Body of pancreas (tissue), 4 donors: Measurements from ENCODE around the gene MAZ. TPM values are rescaled to one million over a fixed set of nuclear protein-coding genes. Genes with fewer than 3 reads are reported as not detected.
A peak's percentile ranks its signal among the peaks of the same experiment; 100 is the strongest.

ENCODE experiments used
- ATAC-seq: fragments of 150-250 bp; one replicate; pipeline ENCODE4 v1.9.1; 2016
- DNase-seq, 4 donors: peaks; one replicate each; pipeline ENCODE4 v3.0.0-alpha.2; 2019
- H3K27ac ChIP-seq, 4 donors: fragments of 200-600 bp; sonication (generic); 1 replicate in 3 of 4; 2 replicates in 1 of 4; pipeline versions ENCODE4 v1.5.1 to v1.6.1; 2016 to 2019; ENCODE audit warnings: mild to moderate bottlenecking in 1 of 4, mixed read lengths in 1 of 4, moderate library complexity in 1 of 4
- H3K27me3 ChIP-seq, 2 donors: fragments of 200-600 bp; sonication (generic); one replicate each; pipeline ENCODE4 v1.6.0; 2016; ENCODE audit warnings: mild to moderate bottlenecking in 1 of 2
- H3K36me3 ChIP-seq, 2 donors: fragments of 200-600 bp; sonication (generic); replicated peaks in 1 of 2; 2 replicates each; pipeline ENCODE4 v1.5.1; 2016; ENCODE audit warnings: low read depth in 2 of 2; ENCODE audit not compliant: insufficient read depth in 1 of 2
- H3K4me1 ChIP-seq: fragments of 200-600 bp; sonication (generic); one replicate; pipeline ENCODE4 v1.6.0; 2016
- H3K4me3 ChIP-seq, 2 donors: fragments of 200-600 bp; sonication (generic); 1 replicate in 1 of 2; 2 replicates in 1 of 2; pipeline ENCODE4 v1.5.1; 2016 to 2019
- H3K9me3 ChIP-seq, 3 donors: fragments of 200-600 bp; sonication (generic); 1 replicate in 2 of 3; 2 replicates in 1 of 3; pipeline ENCODE4 v1.5.1; 2016
- CTCF ChIP-seq, 7 experiments: fragments of 450-650 bp in 4 of 7; fragments of 200-600 bp in 3 of 7; sonication (generic) in 3 of 7; IDR thresholded peaks; one replicate each; pipeline ENCODE4 v1.5.1; 2016 to 2019; ENCODE audit warnings: antibody characterized with exemption in 7 of 7
- POLR2A ChIP-seq, 3 donors: fragments of 450-650 bp; IDR thresholded peaks; one replicate each; pipeline ENCODE4 v1.6.1; 2016; ENCODE audit warnings: antibody characterized with exemption in 3 of 3, mild to moderate bottlenecking in 2 of 3
- WGBS, 2 donors: methylation state at CpG; one replicate each; pipeline ENCODE4 v1.1.5; 2017; 5-methylcytosine and 5-hydroxymethylcytosine counted together
- intact Hi-C: fragments of 100-400 bp; cut with DNase I; formaldehyde crosslinking; loops from one replicate; pipeline ENCODE4 v1.15.1; 2023
- total RNA-seq, 2 donors: library from RNA; depleted of rRNA; stranded (reverse); fragments of >200 nt; gene quantifications; one replicate each; pipeline ENCODE4 v1.1.0, GENCODE V29; 2016

Gene MAZ
- total RNA-seq, 2 donors from 2014 or later = 57.9 to 125 TPM

- no peak overlapping the region for H3K4me3 ChIP-seq
- H3K9me3 ChIP-seq = no peaks in the 10 kb centered on the region
- ATAC-seq (no peak), DNase-seq (no peak)
- H3K4me1 ChIP-seq = no peaks in the 10 kb centered on the region
- TF ChIP-seq CTCF (IDR thresholded peaks at IDR 0.05) = no peak
- TF ChIP-seq POLR2A (IDR thresholded peaks at IDR 0.05) = no peak
- peaks cover 18 to 40% of the 10 kb centered on the region in 2 donors for H3K36me3 ChIP-seq
- intact Hi-C loops = no loop called here
- H3K27me3 ChIP-seq = no peaks in the 10 kb centered on the region
- no peak overlapping the region for H3K27ac ChIP-seq
- WGBS, 2 donors = 87 to 88% methylated on average over 7 to 23 of the region's 28 CpGs
These were observed 38.4 kb downstream of the MAZ start for GRCh38 chr16:29844575-29845331.

DNA sequence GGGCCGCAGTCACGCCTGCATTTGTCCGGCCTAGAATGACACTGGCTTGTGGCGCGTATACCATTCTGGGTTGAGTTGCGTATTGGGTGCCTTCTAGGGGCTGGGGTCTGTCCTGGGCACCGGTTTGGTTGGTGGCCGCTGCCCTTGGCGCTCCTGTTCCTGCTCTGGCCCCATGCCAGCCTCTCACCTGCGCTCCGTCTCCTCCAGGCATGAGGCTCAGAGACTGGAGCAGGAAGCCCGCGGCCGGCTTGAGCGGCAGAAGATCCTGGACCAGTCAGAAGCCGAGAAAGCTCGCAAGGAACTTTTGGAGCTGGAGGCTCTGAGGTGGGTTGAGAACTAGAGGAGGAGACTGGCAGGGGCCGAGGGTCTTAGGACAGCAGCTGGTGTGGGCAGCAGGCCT, 39.3 kb downstream of the MAZ start:
- DNase-seq = peak in 1 of 4 donors; percentile 51
- H3K4me1 ChIP-seq = no peaks in the 10 kb centered on the region
- H3K4me3 ChIP-seq = no peak overlapping the region
- 95% methylated on average over 16 to 17 of the region's 18 CpGs for WGBS, 2 donors
- intact Hi-C loops = no loop called here
- TF ChIP-seq POLR2A (IDR thresholded peaks at IDR 0.05) (no peak), CTCF (IDR thresholded peaks at IDR 0.05) (no peak)
- no peaks in the 10 kb centered on the region for H3K9me3 ChIP-seq
- ATAC-seq = no peak
- H3K36me3 ChIP-seq = peaks cover 18 to 35% of the 10 kb centered on the region in 2 donors
- H3K27ac ChIP-seq = no peak overlapping the region
- H3K27me3 ChIP-seq = no peaks in the 10 kb centered on the region

- no peaks in the 10 kb centered on the region for H3K4me1 ChIP-seq
- no peaks in the 10 kb centered on the region for H3K9me3 ChIP-seq
- intact Hi-C loops = no loop called here
- peaks cover 7 to 17% of the 10 kb centered on the region in 2 donors for H3K36me3 ChIP-seq
- H3K27ac ChIP-seq = no peak overlapping the region
- DNase-seq = peak; percentile 70 to 82 (median 80)
- WGBS, 2 donors = 27 to 38% methylated on average over 6 to 15 of the region's 15 CpGs
- TF ChIP-seq CTCF (IDR thresholded peaks at IDR 0.05) = peak; percentile 76 to 91 (median 85)
- TF ChIP-seq POLR2A (IDR thresholded peaks at IDR 0.05) = no peak
- no peak overlapping the region for H3K4me3 ChIP-seq
- H3K27me3 ChIP-seq = no peaks in the 10 kb centered on the region
- peak; percentile 79 for ATAC-seq
These were observed 42.3 kb downstream of the MAZ start for GRCh38 chr16:29848420-29849297.

DNA sequence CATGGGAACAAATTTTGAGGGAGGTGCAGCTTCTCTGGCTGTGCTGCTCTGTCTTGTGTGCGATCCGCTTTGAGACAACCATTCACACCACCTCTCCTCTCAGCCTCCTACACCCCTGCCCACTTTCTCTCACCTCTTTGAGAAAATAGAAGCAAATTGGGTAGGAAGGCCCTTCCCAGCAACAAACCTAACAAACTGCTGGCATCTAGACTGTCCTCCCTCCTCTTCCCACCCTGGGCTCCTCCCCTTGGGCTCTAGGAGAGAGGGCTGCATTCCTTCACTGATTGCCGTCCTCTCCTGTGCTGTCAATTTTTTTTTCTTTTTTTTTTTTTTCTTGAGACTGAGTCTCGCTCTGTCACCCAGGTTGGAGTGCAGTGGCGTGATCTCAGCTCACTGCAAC, 43.2 kb downstream of the MAZ start:
- intact Hi-C loops = no loop called here
- TF ChIP-seq POLR2A (IDR thresholded peaks at IDR 0.05) (no peak), CTCF (IDR thresholded peaks at IDR 0.05) (no peak)
- DNase-seq (no peak), ATAC-seq (peak; percentile 16)
- Histone ChIP-seq H3K27me3 (no peaks in the 10 kb centered on the region), H3K4me1 (no peaks in the 10 kb centered on the region), H3K27ac (peak overlapping the region in 1 of 4 donors; percentile 6), H3K9me3 (no peaks in the 10 kb centered on the region), H3K4me3 (no peak overlapping the region), H3K36me3 (peaks cover 7 to 17% of the 10 kb centered on the region in 2 donors)
- WGBS, 2 donors = 81 to 84% methylated on average over 5 of the region's 5 CpGs
